GM12875 (cell line): Measurements from ENCODE around the gene KIF21B.

Experiments used
- H3K4me3 ChIP-seq: one replicate; pipeline ENCODE4 v1.5.1; 2011; ENCODE audit warnings: low read depth, low read length, control low read depth
- TF ChIP-seq, protein P1 (sequence below): IDR thresholded peaks from 2 replicates; pipeline ENCODE4 v1.5.1; 2011; ENCODE audit warnings: low read depth, mild to moderate bottlenecking, control low read depth, inconsistent platforms, low read length, moderate library complexity, borderline replicate concordance; ENCODE audit not compliant: insufficient read depth

KIF21B gene

DNA sequence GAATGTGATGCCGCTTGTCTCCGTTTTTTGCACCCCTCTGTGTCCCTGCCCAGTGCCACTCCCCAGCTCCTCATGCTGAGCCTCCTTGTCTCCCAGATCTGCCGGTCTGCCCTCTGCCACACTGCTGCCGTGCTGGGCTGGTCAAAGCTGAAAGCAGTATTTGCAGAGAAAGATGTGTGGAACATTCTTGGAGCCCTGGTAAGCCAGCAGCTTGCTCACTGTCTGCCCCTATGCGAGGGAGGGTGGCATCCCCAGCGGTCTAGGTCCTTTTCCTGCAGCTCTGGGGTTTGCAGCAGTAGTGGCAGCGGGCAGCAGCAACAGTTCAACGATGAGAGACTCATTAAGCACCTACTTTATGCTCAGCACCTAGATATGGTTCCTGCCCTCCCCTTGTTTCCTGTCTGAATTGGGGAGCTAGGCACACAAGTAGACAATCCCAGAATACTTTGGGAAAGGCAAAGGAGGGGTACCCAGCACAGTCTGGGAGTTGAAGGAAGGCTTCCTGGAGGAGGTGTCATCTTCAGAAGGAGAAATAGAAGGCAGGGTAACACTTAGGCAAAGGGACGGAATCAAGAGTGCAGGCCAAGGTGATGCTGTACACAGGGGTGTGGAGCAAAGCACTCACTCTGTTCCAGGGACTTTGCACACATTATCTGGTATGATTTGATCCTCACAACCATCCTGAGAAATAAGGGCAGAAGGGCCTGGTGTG lies 63.1 kb downstream of the KIF21B start:
- no peak overlapping the region for H3K4me3 ChIP-seq
- TF ChIP-seq, protein P1, sequence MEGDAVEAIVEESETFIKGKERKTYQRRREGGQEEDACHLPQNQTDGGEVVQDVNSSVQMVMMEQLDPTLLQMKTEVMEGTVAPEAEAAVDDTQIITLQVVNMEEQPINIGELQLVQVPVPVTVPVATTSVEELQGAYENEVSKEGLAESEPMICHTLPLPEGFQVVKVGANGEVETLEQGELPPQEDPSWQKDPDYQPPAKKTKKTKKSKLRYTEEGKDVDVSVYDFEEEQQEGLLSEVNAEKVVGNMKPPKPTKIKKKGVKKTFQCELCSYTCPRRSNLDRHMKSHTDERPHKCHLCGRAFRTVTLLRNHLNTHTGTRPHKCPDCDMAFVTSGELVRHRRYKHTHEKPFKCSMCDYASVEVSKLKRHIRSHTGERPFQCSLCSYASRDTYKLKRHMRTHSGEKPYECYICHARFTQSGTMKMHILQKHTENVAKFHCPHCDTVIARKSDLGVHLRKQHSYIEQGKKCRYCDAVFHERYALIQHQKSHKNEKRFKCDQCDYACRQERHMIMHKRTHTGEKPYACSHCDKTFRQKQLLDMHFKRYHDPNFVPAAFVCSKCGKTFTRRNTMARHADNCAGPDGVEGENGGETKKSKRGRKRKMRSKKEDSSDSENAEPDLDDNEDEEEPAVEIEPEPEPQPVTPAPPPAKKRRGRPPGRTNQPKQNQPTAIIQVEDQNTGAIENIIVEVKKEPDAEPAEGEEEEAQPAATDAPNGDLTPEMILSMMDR: no peak

DNA sequence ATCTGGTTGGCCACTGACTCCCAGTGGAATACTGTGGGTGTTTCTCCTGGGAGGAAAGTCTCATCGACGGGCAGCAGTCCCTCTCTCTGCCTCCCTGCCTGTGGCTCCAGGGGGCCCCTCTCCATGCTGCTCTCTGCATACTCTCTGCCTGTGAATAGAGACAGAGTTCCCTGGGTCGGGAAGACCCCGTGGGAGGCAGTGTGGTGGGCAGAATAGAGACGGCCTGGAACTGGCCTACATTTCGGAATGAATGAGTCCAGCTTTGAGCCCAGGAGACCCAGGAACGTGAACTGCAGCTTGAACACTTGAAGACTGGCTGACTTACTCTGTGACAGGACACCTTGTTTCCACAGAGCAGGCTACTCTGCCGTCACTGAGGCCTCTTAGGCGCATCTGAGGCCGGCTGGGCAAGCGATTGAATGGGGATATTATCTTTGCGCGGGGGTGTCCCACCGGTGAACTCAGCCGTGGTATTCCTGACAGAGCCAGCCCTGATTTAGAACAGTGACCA lies 64.0 kb downstream of the KIF21B start:
- H3K4me3 ChIP-seq: no peak overlapping the region
- TF ChIP-seq, protein P1: no peak

DNA sequence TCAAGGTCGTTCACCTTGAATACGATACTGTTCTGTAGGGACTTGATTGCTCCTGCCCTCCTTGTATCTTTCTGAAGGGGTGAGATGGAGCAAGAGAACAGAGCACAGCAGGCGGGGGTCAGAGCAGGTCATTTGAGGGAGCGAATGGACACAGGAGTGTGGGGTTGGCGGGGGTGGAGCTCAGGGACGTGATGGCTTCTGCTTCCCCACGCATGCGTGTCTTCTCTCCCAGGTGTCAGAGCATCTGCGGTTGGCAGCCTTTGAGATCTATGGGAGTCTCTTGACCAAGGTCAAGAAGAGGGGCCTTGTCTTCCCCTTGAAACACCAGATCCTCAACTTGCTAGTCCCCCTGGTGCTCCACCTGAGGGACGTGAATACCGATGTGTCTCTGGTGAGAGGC lies 64.9 kb downstream of the KIF21B start:
- TF ChIP-seq, protein P1: no peak
- H3K4me3 ChIP-seq: no peak overlapping the region

DNA sequence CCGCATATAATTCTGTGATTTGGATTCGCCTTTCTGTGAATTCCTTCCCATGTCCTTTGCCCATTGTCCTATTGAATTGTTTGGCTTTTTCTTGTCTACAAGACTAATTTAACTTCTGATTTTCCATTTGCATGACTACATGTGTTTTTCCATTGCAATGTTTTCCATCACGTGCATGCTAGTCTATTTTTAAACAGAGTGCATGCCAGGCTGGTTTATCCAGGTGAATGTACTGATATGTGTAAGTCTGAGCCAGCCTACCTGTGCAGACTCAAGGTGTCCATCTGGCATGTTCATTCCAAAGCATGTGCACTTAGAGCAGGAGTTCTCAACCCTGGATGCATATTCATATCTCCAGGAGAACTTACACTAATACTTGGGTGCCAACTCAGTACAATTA lies 69.1 kb downstream of the KIF21B start:
- TF ChIP-seq, protein P1: no peak
- no peak overlapping the region for H3K4me3 ChIP-seq

DNA sequence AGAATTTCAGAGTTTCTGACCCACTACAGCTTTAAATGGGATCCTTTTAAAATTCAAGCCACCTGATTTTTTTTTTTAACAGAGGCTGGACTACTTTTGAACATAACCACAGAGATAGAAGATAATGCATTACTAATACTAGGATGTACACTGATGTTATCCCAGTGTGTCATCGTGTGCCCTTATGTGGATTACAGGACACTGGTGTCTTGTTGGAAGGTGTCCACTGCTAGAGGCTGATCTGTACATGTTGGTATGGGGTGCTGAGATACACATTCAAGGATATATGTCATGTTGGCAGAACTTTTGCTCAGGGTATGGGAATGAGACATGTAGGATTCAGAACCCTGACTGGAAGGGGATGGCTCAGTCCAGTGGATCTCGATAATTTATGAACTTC lies 72.5 kb downstream of the KIF21B start:
- no peak overlapping the region for H3K4me3 ChIP-seq
- TF ChIP-seq, protein P1: no peak

DNA sequence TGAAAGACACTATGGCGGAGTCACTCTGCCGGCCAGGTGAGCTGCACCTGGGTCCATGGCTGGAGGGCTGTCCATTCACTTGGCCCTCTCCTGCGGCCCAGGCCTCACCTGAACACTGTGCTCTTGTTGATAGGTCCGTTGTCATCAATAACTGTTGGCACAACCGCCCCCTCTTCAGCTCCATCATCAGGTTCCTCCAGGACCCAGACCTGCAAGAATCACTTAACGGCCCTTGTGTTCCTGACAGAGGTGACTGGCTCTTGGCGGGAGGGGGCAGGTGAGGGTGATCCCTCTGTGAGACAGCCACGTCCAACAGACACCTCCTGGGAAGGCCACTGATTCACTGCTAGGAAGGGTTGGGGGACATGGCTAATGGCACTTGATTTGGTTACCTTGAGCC lies 73.9 kb downstream of the KIF21B start:
- H3K4me3 ChIP-seq: no peak overlapping the region
- TF ChIP-seq, protein P1: no peak

DNA sequence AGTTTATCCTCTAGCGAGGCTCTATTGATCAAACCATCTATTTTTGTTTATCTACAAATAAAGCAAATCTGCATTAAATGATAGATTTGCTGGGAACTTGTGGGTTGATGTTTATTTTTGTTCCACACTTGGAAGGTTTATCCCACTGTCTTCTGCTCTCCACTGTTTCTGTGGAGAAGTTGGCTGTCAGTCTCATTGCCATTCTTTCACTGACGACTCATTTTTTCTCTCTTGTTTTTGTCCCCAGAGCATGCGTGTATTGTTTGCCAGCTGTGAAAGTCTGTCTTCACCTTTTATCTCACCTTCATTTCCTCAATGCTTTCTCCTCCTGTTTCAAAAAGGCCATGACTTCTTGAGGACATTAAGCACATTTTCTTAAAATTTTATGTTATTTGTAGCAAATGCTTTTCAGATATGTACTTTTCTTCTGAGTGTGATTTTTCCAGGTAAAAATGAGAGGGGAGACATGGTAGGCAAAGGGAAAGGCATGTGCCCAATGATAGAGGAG lies 76.4 kb downstream of the KIF21B start:
- no peak overlapping the region for H3K4me3 ChIP-seq
- TF ChIP-seq, protein P1: no peak
